HEK293 (cell line): ENCODE measurements around the gene ARMH3.

Experiments used
- CTCF ChIA-PET: fragments of 350-600 bp; formaldehyde crosslinking; extraction: SDS; loops from one replicate; lab custom pipeline; 2021; ENCODE audit warnings: antibody characterized with exemption; lab: Yijun Ruan, JAX
- POLR2A ChIA-PET: fragments of 300-600 bp; formaldehyde crosslinking; extraction: SDS; loops from one replicate; lab custom pipeline; 2020; ENCODE audit warnings: antibody characterized with exemption, inconsistent platforms; lab: Yijun Ruan, JAX
- H3K27ac ChIP-seq: fragments of 200-500 bp; sonication (Bioruptor generic); 2 replicates; pipeline ENCODE4 v1.5.1; 2014; ENCODE audit warnings: low read depth, low read length, control low read depth, inconsistent platforms; ENCODE audit errors: extremely low read depth
- H3K36me3 ChIP-seq, 2 experiments: fragments of 200-500 bp in 1 of 2; sonication (Bioruptor generic) in 1 of 2; 1 replicate in 1 of 2; 2 replicates in 1 of 2; pipeline ENCODE4 v1.5.1; 2014 to 2017; ENCODE audit warnings: inconsistent platforms in 2 of 2, low read length in 2 of 2; ENCODE audit not compliant: control insufficient read depth in 2 of 2, insufficient read depth in 1 of 2
- H3K4me1 ChIP-seq: fragments of 200-500 bp; sonication (Bioruptor generic); 2 replicates; pipeline ENCODE4 v1.5.1; 2014; ENCODE audit warnings: mild to moderate bottlenecking, low read length, inconsistent platforms; ENCODE audit not compliant: control insufficient read depth, insufficient read depth
- H3K4me3 ChIP-seq: 2 replicates; pipeline ENCODE4 v1.5.1; 2011; ENCODE audit warnings: low read depth, mild to moderate bottlenecking, control low read depth, low read length, moderate library complexity
- H3K9me3 ChIP-seq: fragments of 200-500 bp; sonication (Bioruptor generic); 2 replicates; pipeline ENCODE4 v1.5.1; 2014; ENCODE audit warnings: low read depth, low read length, inconsistent platforms; ENCODE audit not compliant: control insufficient read depth, insufficient read depth
- BCL11A ChIP-seq: fragments of 450-650 bp; formaldehyde crosslinking; IDR thresholded peaks from 2 replicates; pipeline ENCODE4 v1.5.1; 2016; ENCODE audit warnings: low read depth, missing biosample characterization, missing genetic modification characterization
- FEZF1 ChIP-seq: fragments of 450-650 bp; formaldehyde crosslinking; IDR thresholded peaks from 2 replicates; pipeline ENCODE4 v1.5.1; 2016; ENCODE audit warnings: missing biosample characterization, missing genetic modification characterization
- INSM2 ChIP-seq: fragments of 450-650 bp; formaldehyde crosslinking; IDR thresholded peaks from 2 replicates; pipeline ENCODE4 v1.5.1; 2016; ENCODE audit warnings: missing biosample characterization, missing genetic modification characterization
- KLF17 ChIP-seq: fragments of 450-650 bp; formaldehyde crosslinking; IDR thresholded peaks from 2 replicates; pipeline ENCODE4 v1.5.1; 2016; ENCODE audit warnings: missing biosample characterization, missing genetic modification characterization
- SP3 ChIP-seq: fragments of 450-650 bp; formaldehyde crosslinking; IDR thresholded peaks from 2 replicates; pipeline ENCODE4 v1.5.1; 2016; ENCODE audit warnings: missing biosample characterization, missing genetic modification characterization
- TSHZ1 ChIP-seq: fragments of 450-650 bp; formaldehyde crosslinking; IDR thresholded peaks from 2 replicates; pipeline ENCODE4 v1.5.1; 2016; ENCODE audit warnings: missing biosample characterization, missing genetic modification characterization, borderline replicate concordance
- ZBTB7A ChIP-seq: fragments of 450-650 bp; formaldehyde crosslinking; IDR thresholded peaks from 2 replicates; pipeline ENCODE4 v1.5.1; 2016; ENCODE audit warnings: low read depth, missing biosample characterization, missing genetic modification characterization
- ZNF138 ChIP-seq: fragments of 450-650 bp; formaldehyde crosslinking; IDR thresholded peaks from 2 replicates; pipeline ENCODE4 v1.5.1; 2016; ENCODE audit warnings: missing biosample characterization, missing genetic modification characterization, borderline replicate concordance
- ZNF211 ChIP-seq: fragments of 450-650 bp; formaldehyde crosslinking; IDR thresholded peaks from 2 replicates; pipeline ENCODE4 v1.5.1; 2016; ENCODE audit warnings: low read depth, missing biosample characterization, missing genetic modification characterization
- ZNF324 ChIP-seq: fragments of 450-650 bp; formaldehyde crosslinking; IDR thresholded peaks from 2 replicates; pipeline ENCODE4 v1.5.1; 2016; ENCODE audit warnings: missing biosample characterization, missing genetic modification characterization
- ZNF416 ChIP-seq: fragments of 450-650 bp; formaldehyde crosslinking; IDR thresholded peaks from 2 replicates; pipeline ENCODE4 v1.5.1; 2016; ENCODE audit warnings: missing biosample characterization, missing genetic modification characterization
- ZNF433 ChIP-seq: fragments of 450-650 bp; formaldehyde crosslinking; IDR thresholded peaks from 2 replicates; pipeline ENCODE4 v1.5.1; 2016; ENCODE audit warnings: missing biosample characterization, missing genetic modification characterization, low read depth
- ZNF518A ChIP-seq: fragments of 450-650 bp; formaldehyde crosslinking; conservative IDR thresholded peaks from 2 replicates; pipeline ENCODE4 v1.5.1; 2016; ENCODE audit warnings: low read depth, missing biosample characterization, missing genetic modification characterization
- ZNF664 ChIP-seq: fragments of 450-650 bp; formaldehyde crosslinking; IDR thresholded peaks from 2 replicates; pipeline ENCODE4 v1.5.1; 2016; ENCODE audit warnings: missing biosample characterization, missing genetic modification characterization
- ZNF701 ChIP-seq: fragments of 450-650 bp; formaldehyde crosslinking; IDR thresholded peaks from 2 replicates; pipeline ENCODE4 v1.5.1; 2016; ENCODE audit warnings: missing biosample characterization, missing genetic modification characterization
- ZNF768 ChIP-seq: fragments of 450-650 bp; formaldehyde crosslinking; IDR thresholded peaks from 2 replicates; pipeline ENCODE4 v1.5.1; 2018; ENCODE audit warnings: missing biosample characterization, mild to moderate bottlenecking, missing genetic modification characterization
- TF ChIP-seq, protein P1 (sequence below): fragments of 450-650 bp; formaldehyde crosslinking; IDR thresholded peaks from 2 replicates; pipeline ENCODE4 v1.5.1; 2016; ENCODE audit warnings: missing biosample characterization, missing genetic modification characterization
- TF ChIP-seq, protein P2 (sequence below): fragments of 450-650 bp; IDR thresholded peaks from 2 replicates; pipeline ENCODE4 v1.5.1; 2018; ENCODE audit warnings: missing biosample characterization, mild to moderate bottlenecking, missing genetic modification characterization

Gene ARMH3

DNA sequence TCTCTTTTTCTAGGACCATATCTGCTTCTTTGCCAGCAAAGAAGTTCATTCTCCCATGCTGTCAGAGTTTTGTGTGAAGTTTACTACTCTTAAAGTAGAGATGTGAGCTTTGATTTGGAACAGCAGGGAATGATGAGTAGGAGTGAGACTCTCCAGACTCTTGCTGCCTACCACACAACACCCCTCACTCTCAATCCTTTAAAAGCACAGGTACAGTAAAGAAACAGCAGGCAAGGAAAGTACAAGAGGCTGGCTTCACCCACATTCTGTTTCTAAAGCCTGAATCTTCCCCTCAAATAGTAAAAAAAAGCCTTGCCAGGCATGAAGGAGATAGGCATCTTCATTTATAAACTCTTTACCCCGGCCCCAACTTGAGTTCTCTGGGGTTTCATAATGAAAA is 97.3 kb downstream of the ARMH3 start (continued):
- TF ChIP-seq, protein P1, sequence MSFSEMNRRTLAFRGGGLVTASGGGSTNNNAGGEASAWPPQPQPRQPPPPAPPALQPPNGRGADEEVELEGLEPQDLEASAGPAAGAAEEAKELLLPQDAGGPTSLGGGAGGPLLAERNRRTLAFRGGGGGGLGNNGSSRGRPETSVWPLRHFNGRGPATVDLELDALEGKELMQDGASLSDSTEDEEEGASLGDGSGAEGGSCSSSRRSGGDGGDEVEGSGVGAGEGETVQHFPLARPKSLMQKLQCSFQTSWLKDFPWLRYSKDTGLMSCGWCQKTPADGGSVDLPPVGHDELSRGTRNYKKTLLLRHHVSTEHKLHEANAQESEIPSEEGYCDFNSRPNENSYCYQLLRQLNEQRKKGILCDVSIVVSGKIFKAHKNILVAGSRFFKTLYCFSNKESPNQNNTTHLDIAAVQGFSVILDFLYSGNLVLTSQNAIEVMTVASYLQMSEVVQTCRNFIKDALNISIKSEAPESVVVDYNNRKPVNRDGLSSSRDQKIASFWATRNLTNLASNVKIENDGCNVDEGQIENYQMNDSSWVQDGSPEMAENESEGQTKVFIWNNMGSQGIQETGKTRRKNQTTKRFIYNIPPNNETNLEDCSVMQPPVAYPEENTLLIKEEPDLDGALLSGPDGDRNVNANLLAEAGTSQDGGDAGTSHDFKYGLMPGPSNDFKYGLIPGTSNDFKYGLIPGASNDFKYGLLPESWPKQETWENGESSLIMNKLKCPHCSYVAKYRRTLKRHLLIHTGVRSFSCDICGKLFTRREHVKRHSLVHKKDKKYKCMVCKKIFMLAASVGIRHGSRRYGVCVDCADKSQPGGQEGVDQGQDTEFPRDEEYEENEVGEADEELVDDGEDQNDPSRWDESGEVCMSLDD (tag by site-specific recombination): no peak
- TF ChIP-seq ZNF768: no peak
- TF ChIP-seq, protein P2, sequence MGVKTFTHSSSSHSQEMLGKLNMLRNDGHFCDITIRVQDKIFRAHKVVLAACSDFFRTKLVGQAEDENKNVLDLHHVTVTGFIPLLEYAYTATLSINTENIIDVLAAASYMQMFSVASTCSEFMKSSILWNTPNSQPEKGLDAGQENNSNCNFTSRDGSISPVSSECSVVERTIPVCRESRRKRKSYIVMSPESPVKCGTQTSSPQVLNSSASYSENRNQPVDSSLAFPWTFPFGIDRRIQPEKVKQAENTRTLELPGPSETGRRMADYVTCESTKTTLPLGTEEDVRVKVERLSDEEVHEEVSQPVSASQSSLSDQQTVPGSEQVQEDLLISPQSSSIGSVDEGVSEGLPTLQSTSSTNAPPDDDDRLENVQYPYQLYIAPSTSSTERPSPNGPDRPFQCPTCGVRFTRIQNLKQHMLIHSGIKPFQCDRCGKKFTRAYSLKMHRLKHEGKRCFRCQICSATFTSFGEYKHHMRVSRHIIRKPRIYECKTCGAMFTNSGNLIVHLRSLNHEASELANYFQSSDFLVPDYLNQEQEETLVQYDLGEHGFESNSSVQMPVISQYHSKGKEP (tag by site-specific recombination): no peak
- TF ChIP-seq ZBTB7A (tag by site-specific recombination): no peak
- no peak for TF ChIP-seq SP3
- no peak for TF ChIP-seq ZNF518A (tag by site-specific recombination)
- no peak for TF ChIP-seq ZNF433 (tag by site-specific recombination)
- TF ChIP-seq ZNF701 (tag by site-specific recombination): no peak

- POLR2A ChIA-PET: no interaction called here
- CTCF ChIA-PET: interaction anchor here (1.1 to 1.2 kb wide), 2 partner anchors 15 to 67 kb away, joined by 3 read pairs; no protein-coding TSS in a partner anchor
- Histone ChIP-seq H3K4me3 (no peak overlapping the region), H3K27ac (no peak overlapping the region), H3K9me3 (no peaks in the 10 kb centered on the region), H3K4me1 (peaks cover 5% of the 10 kb centered on the region; the same call in 1 of the 2 replicates), H3K36me3 (peaks cover 29 to 49% of the 10 kb centered on the region in 2 experiments)
- TF ChIP-seq INSM2 (tag by site-specific recombination) (no peak), FEZF1 (tag by site-specific recombination) (no peak), BCL11A (tag by site-specific recombination) (no peak), ZNF664 (no peak), ZNF138 (tag by site-specific recombination) (no peak), ZNF211 (tag by site-specific recombination) (no peak), ZNF324 (tag by site-specific recombination) (no peak), TSHZ1 (tag by site-specific recombination) (no peak), KLF17 (tag by site-specific recombination) (no peak), ZNF701 (tag by site-specific recombination) (no peak), ZNF416 (tag by site-specific recombination) (no peak)
- TF ChIP-seq, protein P2 (tag by site-specific recombination): no peak
Observed at GRCh38 chr10:101956898-101957297, 99.1 kb downstream of the ARMH3 start.
